DMS79 treated with DMSO at 0.1 percent for 48 hours (cell line): Measurements from ENCODE around the gene ADAMTS6.
A peak's percentile ranks its signal among the peaks of the same experiment; 100 is the strongest.
"Not testable (repeated sequence)": the region's sequence is repeated elsewhere in the genome, so short reads cannot be mapped to it uniquely, and the experiment has no call there.

Experiments
- DNase-seq: peaks from one replicate; lab custom pipeline; 2025; lab: John Stamatoyannopoulos, UW

The ADAMTS6 gene

GRCh38 chr5:65481635-65482295 is at the start of gene ADAMTS6:
Gene ADAMTS6 (minus strand): TSS chr5:65481920. CDS start chr5:65473673, 8,247 bp downstream.
- DNase-seq = peak; percentile 42

GRCh38 chr5:65530904-65531303 is 49.2 kb upstream of the ADAMTS6 start:
- DNase-seq = no peak

- DNase-seq = no peak
Measured at GRCh38 chr5:65525726-65526125, 44.0 kb upstream of the ADAMTS6 start.

- no peak for DNase-seq
Measured at GRCh38 chr5:65512170-65512937, 30.6 kb upstream of the ADAMTS6 start.

- DNase-seq = no peak
Measured at GRCh38 chr5:65508978-65509377, 27.3 kb upstream of the ADAMTS6 start.

GRCh38 chr5:65506961-65507360 is 25.2 kb upstream of the ADAMTS6 start:
- no peak for DNase-seq

GRCh38 chr5:65489119-65489518 is 7.4 kb upstream of the ADAMTS6 start:
- DNase-seq = no peak

- not testable (repeated sequence) for DNase-seq
Measured at GRCh38 chr5:65488038-65488687, 6.4 kb upstream of the ADAMTS6 start.

- not testable (repeated sequence) for DNase-seq
Measured at GRCh38 chr5:65486803-65487202, 5.1 kb upstream of the ADAMTS6 start.

GRCh38 chr5:65485405-65485804 is 3.7 kb upstream of the ADAMTS6 start:
- DNase-seq = no peak

- DNase-seq = peak; percentile 28
Measured at GRCh38 chr5:65483546-65484346, 2.0 kb upstream of the ADAMTS6 start.

- peak; percentile 41 for DNase-seq
Measured at GRCh38 chr5:65482736-65483545, 1.2 kb upstream of the ADAMTS6 start.

GRCh38 chr5:65482296-65482735 is 596 bp upstream of the ADAMTS6 start:
- DNase-seq = peak; percentile 4

GRCh38 chr5:65481171-65481581 is 544 bp downstream of the ADAMTS6 start:
- no peak for DNase-seq

- DNase-seq = peak; percentile 12
Measured at GRCh38 chr5:65480306-65480865, 1.3 kb downstream of the ADAMTS6 start.

- no peak for DNase-seq
Measured at GRCh38 chr5:65479527-65479926, 2.2 kb downstream of the ADAMTS6 start.

- DNase-seq = no peak
Measured at GRCh38 chr5:65478336-65478735, 3.4 kb downstream of the ADAMTS6 start.

- no peak for DNase-seq
Measured at GRCh38 chr5:65475895-65476294, 5.8 kb downstream of the ADAMTS6 start.

- no peak for DNase-seq
Measured at GRCh38 chr5:65475336-65475735, 6.4 kb downstream of the ADAMTS6 start.

GRCh38 chr5:65474130-65474711 is 7.5 kb downstream of the ADAMTS6 start:
- no peak for DNase-seq
